ENCODE measurements around the gene TSC1. TPM values are rescaled to one million over a fixed set of nuclear protein-coding genes. Genes with fewer than 3 reads are reported as not detected.

Gene TSC1
- polyA plus RNA-seq, 2 of the 4 experiments (the other 2 are of a cell fraction) = 15.2 to 37.9 TPM

- TF ChIP-seq, protein P1, sequence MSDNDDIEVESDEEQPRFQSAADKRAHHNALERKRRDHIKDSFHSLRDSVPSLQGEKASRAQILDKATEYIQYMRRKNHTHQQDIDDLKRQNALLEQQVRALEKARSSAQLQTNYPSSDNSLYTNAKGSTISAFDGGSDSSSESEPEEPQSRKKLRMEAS (IDR thresholded peaks at IDR 0.05) = no peak
- TF ChIP-seq HDAC2 (IDR thresholded peaks at IDR 0.05) = no peak
- CTCF ChIA-PET = interaction anchor here (0.7 to 2.8 kb wide), 2 partner anchors 26 to 332 kb away, joined by 3 to 12 read pairs; no protein-coding TSS in a partner anchor
- WGBS (ENCODE audit: missing lambda C conversion rate) = 93% methylated on average over 7 of the region's 7 CpGs
- no peak overlapping the region for H3K4me3 ChIP-seq
- DNase-seq (ENCODE audit: low read depth in 1 of 2, low spot score in 1 of 2) (no peak), FAIRE-seq (no peak), ATAC-seq (no peak)
- H3K27ac ChIP-seq = no peak overlapping the region
- H3K4me2 ChIP-seq = no peak overlapping the region
- no peaks in the 10 kb centered on the region for H3K4me1 ChIP-seq
- H3K9me3 ChIP-seq = no peaks in the 10 kb centered on the region
- POLR2A ChIA-PET = no interaction called here
Observed at GRCh38 chr9:132927704-132928103, 16.7 kb downstream of the TSC1 start.

DNA sequence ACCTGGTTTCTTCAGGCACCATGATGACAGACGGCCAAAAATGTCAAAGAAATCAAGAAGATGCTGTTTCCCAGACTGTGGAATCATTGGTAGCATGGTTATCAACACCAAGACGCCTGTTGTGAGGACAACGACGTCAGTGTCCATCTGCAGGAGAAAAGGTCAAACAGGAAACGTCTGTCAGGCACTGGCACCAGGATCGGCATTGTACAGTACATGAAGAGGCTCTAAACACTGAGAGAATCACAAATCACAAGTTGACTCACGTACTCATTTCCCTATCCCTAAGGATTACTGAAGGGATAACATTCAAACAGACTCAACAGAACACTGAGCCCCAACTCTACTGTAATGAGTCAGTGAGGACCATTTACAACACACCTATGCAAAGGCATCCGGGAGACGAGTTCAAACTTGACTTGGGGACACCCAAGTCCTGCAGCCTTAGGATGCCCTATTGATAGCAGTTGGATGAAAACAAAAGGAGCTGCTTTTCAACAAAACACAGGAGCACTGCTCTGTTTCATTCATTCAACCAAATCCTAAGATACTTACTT, 21.0 kb downstream of the TSC1 start:
- Histone ChIP-seq H3K27ac (no peak overlapping the region), H3K4me1 (no peaks in the 10 kb centered on the region), H3K4me2 (no peak overlapping the region), H3K9me3 (no peaks in the 10 kb centered on the region), H3K4me3 (no peak overlapping the region)
- WGBS (ENCODE audit: missing lambda C conversion rate) = 86% methylated on average over 9 of the region's 9 CpGs
- ATAC-seq (no peak), FAIRE-seq (no peak), DNase-seq (ENCODE audit: low read depth in 1 of 2, low spot score in 1 of 2) (no peak)
- POLR2A ChIA-PET = no interaction called here
- CTCF ChIA-PET = no interaction called here
- TF ChIP-seq NPAS2 (CRISPR knock-in tag; IDR thresholded peaks at IDR 0.05; ENCODE audit: borderline replicate concordance) = no peak
- TF ChIP-seq TFCP2L1 (CRISPR knock-in tag; IDR thresholded peaks at IDR 0.05) = no peak
- no peak for TF ChIP-seq HDAC2 (IDR thresholded peaks at IDR 0.05)
- TF ChIP-seq RAD21 (conservative IDR thresholded peaks at IDR 0.05 in 1 of 2, IDR thresholded peaks at IDR 0.05 in 1 of 2) = no peak
- no peak for TF ChIP-seq HOXB13 (CRISPR knock-in tag; IDR thresholded peaks at IDR 0.05; ENCODE audit: low read depth)
- no peak for TF ChIP-seq NR3C1 (IDR thresholded peaks at IDR 0.05)
- TF ChIP-seq, protein P2, sequence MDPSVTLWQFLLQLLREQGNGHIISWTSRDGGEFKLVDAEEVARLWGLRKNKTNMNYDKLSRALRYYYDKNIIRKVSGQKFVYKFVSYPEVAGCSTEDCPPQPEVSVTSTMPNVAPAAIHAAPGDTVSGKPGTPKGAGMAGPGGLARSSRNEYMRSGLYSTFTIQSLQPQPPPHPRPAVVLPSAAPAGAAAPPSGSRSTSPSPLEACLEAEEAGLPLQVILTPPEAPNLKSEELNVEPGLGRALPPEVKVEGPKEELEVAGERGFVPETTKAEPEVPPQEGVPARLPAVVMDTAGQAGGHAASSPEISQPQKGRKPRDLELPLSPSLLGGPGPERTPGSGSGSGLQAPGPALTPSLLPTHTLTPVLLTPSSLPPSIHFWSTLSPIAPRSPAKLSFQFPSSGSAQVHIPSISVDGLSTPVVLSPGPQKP (IDR thresholded peaks at IDR 0.05; ENCODE audit: low read depth, low read length) = no peak
- TF ChIP-seq ZSCAN20 (CRISPR knock-in tag; IDR thresholded peaks at IDR 0.05) = no peak
- no peak for TF ChIP-seq CHD2 (IDR thresholded peaks at IDR 0.05; ENCODE audit: low read length, partially characterized antibody)

- Histone ChIP-seq H3K4me1 (no peaks in the 10 kb centered on the region), H3K9me3 (no peaks in the 10 kb centered on the region), H3K4me2 (no peak overlapping the region), H3K27ac (no peak overlapping the region), H3K4me3 (no peak overlapping the region)
- ChIA-PET CTCF (interaction anchor here (0.8 to 9.2 kb wide), 6 partner anchors 9 to 52 kb away, joined by 3 to 81 read pairs (median 3); partner anchors contain the start of gene SPACA9), POLR2A (no interaction called here)
- FAIRE-seq (no peak), ATAC-seq (no peak), DNase-seq (ENCODE audit: low read depth in 1 of 2, low spot score in 1 of 2) (no peak)
- 95% methylated on average over 7 of the region's 7 CpGs for WGBS (ENCODE audit: missing lambda C conversion rate)
- TF ChIP-seq KDM1A (IDR thresholded peaks at IDR 0.05; ENCODE audit: low read depth) (no peak), HOXB5 (CRISPR knock-in tag; IDR thresholded peaks at IDR 0.05) (no peak), POLR2A (IDR thresholded peaks at IDR 0.05; ENCODE audit: low read length) (no peak), ZC3H11A (IDR thresholded peaks at IDR 0.05) (no peak), HDAC2 (IDR thresholded peaks at IDR 0.05) (no peak), RARB (CRISPR knock-in tag; IDR thresholded peaks at IDR 0.05) (no peak), CHD4 (IDR thresholded peaks at IDR 0.05; ENCODE audit: borderline replicate concordance) (no peak), FOSL2 (IDR thresholded peaks at IDR 0.05) (no peak), FOSL2 (CRISPR knock-in tag; IDR thresholded peaks at IDR 0.05) (no peak), PHF8 (IDR thresholded peaks at IDR 0.05; ENCODE audit: borderline replicate concordance, low read depth) (no peak), RCOR1 (IDR thresholded peaks at IDR 0.05; ENCODE audit: low read depth, low read length) (no peak), KDM5A (IDR thresholded peaks at IDR 0.05) (no peak), E2F6 (IDR thresholded peaks at IDR 0.05; ENCODE audit: borderline replicate concordance, low read depth) (no peak), CBX2 (IDR thresholded peaks at IDR 0.05; ENCODE audit: borderline replicate concordance, low read depth) (no peak), RFX5 (IDR thresholded peaks at IDR 0.05) (no peak), FOXS1 (CRISPR knock-in tag; IDR thresholded peaks at IDR 0.05) (no peak), HES2 (IDR thresholded peaks at IDR 0.05) (no peak), CHD2 (IDR thresholded peaks at IDR 0.05; ENCODE audit: low read length, partially characterized antibody) (no peak), BHLHE40 (IDR thresholded peaks at IDR 0.05; ENCODE audit: low read depth, low read length) (no peak)
Observed at GRCh38 chr9:132919614-132920268, 24.7 kb downstream of the TSC1 start.
